ENCODE results near the gene S100A7. TPM values are rescaled to one million over a fixed set of nuclear protein-coding genes. Genes with fewer than 3 reads are reported as not detected.

Gene S100A7
- total and polyA plus RNA-seq, 2 of the 4 experiments (the other 2 are of a cell fraction), result not detected

DNA sequence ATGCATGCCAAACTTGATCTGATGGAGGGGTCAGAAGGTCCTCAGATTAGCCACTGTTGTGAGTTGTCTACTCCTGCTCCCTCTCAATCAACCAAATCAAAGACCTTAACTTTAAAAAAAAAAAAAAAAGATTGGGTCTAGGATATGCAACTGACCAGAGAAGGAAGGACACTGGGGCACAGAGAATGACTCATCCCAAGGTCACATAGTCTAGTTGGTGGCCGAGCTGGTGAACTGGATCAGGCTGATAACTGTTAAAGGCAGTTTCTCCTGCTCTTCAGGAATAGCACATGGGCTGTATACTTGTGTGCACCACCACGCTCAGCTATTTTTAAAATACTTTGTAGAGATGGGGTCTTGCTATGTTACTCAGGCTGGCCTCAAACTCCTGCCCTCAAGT, 14.8 kb upstream of the S100A7 start:
- Histone ChIP-seq H3K23ac (ENCODE audit: low read depth, low read length) (no peak overlapping the region), H3K9me3 (ENCODE audit: control insufficient read depth, insufficient read depth, low read length) (peaks cover 1% of the 10 kb centered on the region; the same call in 1 of the 2 replicates), H2AK9ac (replicated peaks; ENCODE audit: low read depth, low read length, poor library complexity) (no peak overlapping the region), H2AFZ (replicated peaks; ENCODE audit: low read length, poor library complexity) (no peak overlapping the region), H4K5ac (ENCODE audit: low read depth, low read length) (no peak overlapping the region), H3K27me3 (ENCODE audit: control insufficient read depth, insufficient read depth, low read length) (peaks cover 16% of the 10 kb centered on the region), H3K4ac (ENCODE audit: low read depth, low read length) (no peak overlapping the region), H3K56ac (ENCODE audit: extremely low read depth, insufficient read depth, low read length) (no peak overlapping the region), H3K4me3 (ENCODE audit: insufficient read depth, low read depth, low read length) (no peak overlapping the region), H2BK120ac (ENCODE audit: low read depth, low read length) (no peak overlapping the region), H2BK5ac (ENCODE audit: low read depth, low read length, poor library complexity, severe bottlenecking) (no peak overlapping the region), H2BK20ac (ENCODE audit: low read depth, low read length) (no peak overlapping the region), H2BK15ac (ENCODE audit: low read depth, low read length) (no peak overlapping the region), H3K4me1 (ENCODE audit: control insufficient read depth, insufficient read depth, low read length) (no peaks in the 10 kb centered on the region), H3K4me2 (ENCODE audit: low read depth, low read length) (no peak overlapping the region), H2AK5ac (ENCODE audit: low read depth, low read length) (no peak overlapping the region), H3K27ac (ENCODE audit: insufficient read depth, low read length) (no peak overlapping the region), H4K20me1 (ENCODE audit: insufficient read depth, low read length) (no peaks in the 10 kb centered on the region), H3K9me1 (ENCODE audit: insufficient read depth, low read length) (no peaks in the 10 kb centered on the region), H3K18ac (ENCODE audit: low read depth, low read length) (no peak overlapping the region), H4K91ac (ENCODE audit: insufficient read depth, low read depth, low read length) (no peak overlapping the region), H3K79me1 (ENCODE audit: low read depth in 1 of 2, low read length in 2 of 2) (no peaks in the 10 kb centered on the region), H3K9ac (ENCODE audit: low read depth, low read length) (no peak overlapping the region), H3K14ac (replicated peaks; ENCODE audit: low read depth, low read length) (no peak overlapping the region), H3K36me3 (ENCODE audit: control insufficient read depth, insufficient read depth, low read length) (no peaks in the 10 kb centered on the region), H4K8ac (ENCODE audit: low read depth in 2 of 2, low read length in 2 of 2) (no peak overlapping the region)
- intact Hi-C loops (cut with micrococcal nuclease), result no loop called here
- ChIA-PET CTCF (interaction anchor here (0.8 kb wide), 1 partner anchor 20 kb away, joined by 5 read pairs; no protein-coding TSS in a partner anchor), POLR2A (ENCODE audit: unreplicated experiment) (no interaction called here)
- no CpG with 5 or more reads among the region's 2 CpGs for WGBS, 2 experiments (ENCODE audit: extremely low coverage in 2 of 2, insufficient read length in 1 of 2)
- dilution Hi-C loops (cut with HindIII; ENCODE audit: low sequenced_read_pairs, unreplicated experiment), result no loop called here
- DNase-seq (no peak), ATAC-seq (ENCODE audit: low read depth) (no peak)
- BruUV-seq (replicated peaks), result no TSS peak
- in situ Hi-C loops (cut with MboI; ENCODE audit: low sequenced_read_pairs), result no loop called here
- TF ChIP-seq, protein P1, sequence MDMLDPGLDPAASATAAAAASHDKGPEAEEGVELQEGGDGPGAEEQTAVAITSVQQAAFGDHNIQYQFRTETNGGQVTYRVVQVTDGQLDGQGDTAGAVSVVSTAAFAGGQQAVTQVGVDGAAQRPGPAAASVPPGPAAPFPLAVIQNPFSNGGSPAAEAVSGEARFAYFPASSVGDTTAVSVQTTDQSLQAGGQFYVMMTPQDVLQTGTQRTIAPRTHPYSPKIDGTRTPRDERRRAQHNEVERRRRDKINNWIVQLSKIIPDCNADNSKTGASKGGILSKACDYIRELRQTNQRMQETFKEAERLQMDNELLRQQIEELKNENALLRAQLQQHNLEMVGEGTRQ (IDR thresholded peaks at IDR 0.05; ENCODE audit: low read depth, low read length), result no peak
- TF ChIP-seq MAFK (IDR thresholded peaks at IDR 0.05; ENCODE audit: low read depth, low read length) (no peak), POLR2A (IDR thresholded peaks at IDR 0.05; ENCODE audit: low read depth, low read length) (no peak), CEBPB (IDR thresholded peaks at IDR 0.05; ENCODE audit: low read depth, low read length) (no peak), CHD1 (IDR thresholded peaks at IDR 0.05; ENCODE audit: low read depth, low read length) (no peak), BHLHE40 (IDR thresholded peaks at IDR 0.05; ENCODE audit: low read depth, low read length) (no peak), SMC3 (IDR thresholded peaks at IDR 0.05; ENCODE audit: low read depth, low read length) (no peak), RAD21 (IDR thresholded peaks at IDR 0.05; ENCODE audit: low read length) (no peak), NFE2L2 (IDR thresholded peaks at IDR 0.05; ENCODE audit: low read depth, low read length) (no peak), MXI1 (IDR thresholded peaks at IDR 0.05; ENCODE audit: borderline replicate concordance, low read depth, low read length) (no peak), FOS (IDR thresholded peaks at IDR 0.05; ENCODE audit: low read depth, low read length) (no peak), MAZ (IDR thresholded peaks at IDR 0.05; ENCODE audit: borderline replicate concordance, low read depth, low read length) (no peak), RCOR1 (IDR thresholded peaks at IDR 0.05; ENCODE audit: insufficient replicate concordance, low read length) (no peak)
- TF ChIP-seq, protein P2, sequence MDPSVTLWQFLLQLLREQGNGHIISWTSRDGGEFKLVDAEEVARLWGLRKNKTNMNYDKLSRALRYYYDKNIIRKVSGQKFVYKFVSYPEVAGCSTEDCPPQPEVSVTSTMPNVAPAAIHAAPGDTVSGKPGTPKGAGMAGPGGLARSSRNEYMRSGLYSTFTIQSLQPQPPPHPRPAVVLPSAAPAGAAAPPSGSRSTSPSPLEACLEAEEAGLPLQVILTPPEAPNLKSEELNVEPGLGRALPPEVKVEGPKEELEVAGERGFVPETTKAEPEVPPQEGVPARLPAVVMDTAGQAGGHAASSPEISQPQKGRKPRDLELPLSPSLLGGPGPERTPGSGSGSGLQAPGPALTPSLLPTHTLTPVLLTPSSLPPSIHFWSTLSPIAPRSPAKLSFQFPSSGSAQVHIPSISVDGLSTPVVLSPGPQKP (IDR thresholded peaks at IDR 0.05; ENCODE audit: borderline replicate concordance, low read depth, low read length), result no peak
- TF ChIP-seq, protein P3, sequence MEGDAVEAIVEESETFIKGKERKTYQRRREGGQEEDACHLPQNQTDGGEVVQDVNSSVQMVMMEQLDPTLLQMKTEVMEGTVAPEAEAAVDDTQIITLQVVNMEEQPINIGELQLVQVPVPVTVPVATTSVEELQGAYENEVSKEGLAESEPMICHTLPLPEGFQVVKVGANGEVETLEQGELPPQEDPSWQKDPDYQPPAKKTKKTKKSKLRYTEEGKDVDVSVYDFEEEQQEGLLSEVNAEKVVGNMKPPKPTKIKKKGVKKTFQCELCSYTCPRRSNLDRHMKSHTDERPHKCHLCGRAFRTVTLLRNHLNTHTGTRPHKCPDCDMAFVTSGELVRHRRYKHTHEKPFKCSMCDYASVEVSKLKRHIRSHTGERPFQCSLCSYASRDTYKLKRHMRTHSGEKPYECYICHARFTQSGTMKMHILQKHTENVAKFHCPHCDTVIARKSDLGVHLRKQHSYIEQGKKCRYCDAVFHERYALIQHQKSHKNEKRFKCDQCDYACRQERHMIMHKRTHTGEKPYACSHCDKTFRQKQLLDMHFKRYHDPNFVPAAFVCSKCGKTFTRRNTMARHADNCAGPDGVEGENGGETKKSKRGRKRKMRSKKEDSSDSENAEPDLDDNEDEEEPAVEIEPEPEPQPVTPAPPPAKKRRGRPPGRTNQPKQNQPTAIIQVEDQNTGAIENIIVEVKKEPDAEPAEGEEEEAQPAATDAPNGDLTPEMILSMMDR (conservative IDR thresholded peaks at IDR 0.05; ENCODE audit: low read depth, low read length), result no peak

All from IMR-90 (cell line).